SK-N-SH treated with all-trans-retinoic acid at 6 μM for 48 hours (cell line): Measurements from ENCODE around the gene FMN1.

Experiments
- ARNTL ChIP-seq: fragments of 450-650 bp; formaldehyde crosslinking; IDR thresholded peaks from 2 replicates; pipeline ENCODE4 v1.5.0; 2020; ENCODE audit warnings: low read depth, mild to moderate bottlenecking, moderate library complexity, borderline replicate concordance
- BACH2 ChIP-seq: fragments of 250-450 bp; sonication (Bioruptor Pico); IDR thresholded peaks from 2 replicates; pipeline ENCODE4 v1.9.0; 2021; ENCODE audit warnings: mild to moderate bottlenecking, borderline replicate concordance
- CSRNP3 ChIP-seq: fragments of 250-450 bp; sonication (Bioruptor Pico); IDR thresholded peaks from 2 replicates; pipeline ENCODE4 v1.5.1; 2021; ENCODE audit warnings: mild to moderate bottlenecking, moderate library complexity
- ESRRG ChIP-seq: fragments of 250-450 bp; sonication (Bioruptor Pico); IDR thresholded peaks from 2 replicates; pipeline ENCODE4 v1.6.1; 2021; ENCODE audit warnings: mild to moderate bottlenecking
- OSR1 ChIP-seq: fragments of 250-450 bp; sonication (Bioruptor Pico); IDR thresholded peaks from 2 replicates; pipeline ENCODE4 v1.8.0; 2022; ENCODE audit warnings: moderate library complexity, mild to moderate bottlenecking, inconsistent platforms
- RARB ChIP-seq: fragments of 250-450 bp; sonication (Bioruptor Pico); IDR thresholded peaks from 2 replicates; pipeline ENCODE4 v1.8.0; 2021; ENCODE audit warnings: mild to moderate bottlenecking, moderate library complexity
- SNAI2 ChIP-seq: fragments of 250-450 bp; sonication (Bioruptor Pico); IDR thresholded peaks from 2 replicates; pipeline ENCODE4 v1.5.0; 2020; ENCODE audit warnings: mild to moderate bottlenecking, moderate library complexity
- TOX ChIP-seq: fragments of 250-450 bp; sonication (Bioruptor Pico); IDR thresholded peaks from 2 replicates; pipeline ENCODE4 v1.8.0; 2021; ENCODE audit warnings: mild to moderate bottlenecking, moderate library complexity, borderline replicate concordance
- ZC3H10 ChIP-seq: fragments of 250-450 bp; sonication (Bioruptor Pico); IDR thresholded peaks from 2 replicates; pipeline ENCODE4 v1.5.1; 2021; ENCODE audit warnings: mild to moderate bottlenecking, moderate library complexity
- ZFP30 ChIP-seq: fragments of 450-650 bp; formaldehyde crosslinking; IDR thresholded peaks from 2 replicates; pipeline ENCODE4 v1.5.0; 2022; ENCODE audit warnings: mild to moderate bottlenecking, moderate library complexity
- ZNF565 ChIP-seq: fragments of 450-650 bp; formaldehyde crosslinking; conservative IDR thresholded peaks from 2 replicates; pipeline ENCODE4 v1.5.0; 2020; ENCODE audit warnings: low read depth, mild to moderate bottlenecking, moderate library complexity
- TF ChIP-seq, protein P1 (sequence below): fragments of 250-450 bp; sonication (Bioruptor Pico); IDR thresholded peaks from 2 replicates; pipeline ENCODE4 v1.5.0; 2020; ENCODE audit warnings: mild to moderate bottlenecking, moderate library complexity
- TF ChIP-seq, protein P2 (sequence below): fragments of 250-450 bp; sonication (Bioruptor Pico); IDR thresholded peaks from 2 replicates; pipeline ENCODE4 v1.5.1; 2020; ENCODE audit warnings: low read depth, mild to moderate bottlenecking, moderate library complexity
- TF ChIP-seq, protein P3 (sequence below): fragments of 250-450 bp; sonication (Bioruptor Pico); IDR thresholded peaks from 2 replicates; pipeline ENCODE4 v1.8.0; 2020; ENCODE audit warnings: mild to moderate bottlenecking, moderate library complexity, borderline replicate concordance

DNA sequence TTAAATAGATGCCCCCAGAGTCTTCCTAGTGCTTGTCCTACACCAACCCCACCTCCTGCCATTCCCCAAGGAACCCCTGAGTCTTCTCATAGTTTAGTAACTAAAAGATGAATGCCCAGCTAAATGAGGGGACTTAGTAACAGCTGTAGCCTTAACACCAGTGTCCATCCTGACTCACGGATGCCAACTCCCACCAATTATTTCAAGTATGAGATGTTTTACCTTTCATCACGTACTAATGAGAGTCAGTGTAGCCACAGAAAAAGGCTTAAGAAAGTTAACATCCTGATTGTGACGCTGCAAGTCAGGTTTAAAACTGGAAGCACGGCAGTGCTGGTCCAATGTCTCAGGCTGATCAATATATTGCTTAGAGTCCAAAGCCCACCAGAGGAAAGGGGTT, 109.9 kb downstream of the FMN1 start:
- TF ChIP-seq BACH2 (no peak), RARB (no peak), SNAI2 (no peak), CSRNP3 (CRISPR knock-in tag) (no peak), TOX (CRISPR knock-in tag) (no peak), ARNTL (CRISPR knock-in tag) (no peak), ZFP30 (CRISPR knock-in tag) (no peak), ESRRG (CRISPR knock-in tag) (no peak), ZC3H10 (no peak), OSR1 (CRISPR knock-in tag) (no peak), ZNF565 (CRISPR knock-in tag) (no peak)
- TF ChIP-seq, protein P1, sequence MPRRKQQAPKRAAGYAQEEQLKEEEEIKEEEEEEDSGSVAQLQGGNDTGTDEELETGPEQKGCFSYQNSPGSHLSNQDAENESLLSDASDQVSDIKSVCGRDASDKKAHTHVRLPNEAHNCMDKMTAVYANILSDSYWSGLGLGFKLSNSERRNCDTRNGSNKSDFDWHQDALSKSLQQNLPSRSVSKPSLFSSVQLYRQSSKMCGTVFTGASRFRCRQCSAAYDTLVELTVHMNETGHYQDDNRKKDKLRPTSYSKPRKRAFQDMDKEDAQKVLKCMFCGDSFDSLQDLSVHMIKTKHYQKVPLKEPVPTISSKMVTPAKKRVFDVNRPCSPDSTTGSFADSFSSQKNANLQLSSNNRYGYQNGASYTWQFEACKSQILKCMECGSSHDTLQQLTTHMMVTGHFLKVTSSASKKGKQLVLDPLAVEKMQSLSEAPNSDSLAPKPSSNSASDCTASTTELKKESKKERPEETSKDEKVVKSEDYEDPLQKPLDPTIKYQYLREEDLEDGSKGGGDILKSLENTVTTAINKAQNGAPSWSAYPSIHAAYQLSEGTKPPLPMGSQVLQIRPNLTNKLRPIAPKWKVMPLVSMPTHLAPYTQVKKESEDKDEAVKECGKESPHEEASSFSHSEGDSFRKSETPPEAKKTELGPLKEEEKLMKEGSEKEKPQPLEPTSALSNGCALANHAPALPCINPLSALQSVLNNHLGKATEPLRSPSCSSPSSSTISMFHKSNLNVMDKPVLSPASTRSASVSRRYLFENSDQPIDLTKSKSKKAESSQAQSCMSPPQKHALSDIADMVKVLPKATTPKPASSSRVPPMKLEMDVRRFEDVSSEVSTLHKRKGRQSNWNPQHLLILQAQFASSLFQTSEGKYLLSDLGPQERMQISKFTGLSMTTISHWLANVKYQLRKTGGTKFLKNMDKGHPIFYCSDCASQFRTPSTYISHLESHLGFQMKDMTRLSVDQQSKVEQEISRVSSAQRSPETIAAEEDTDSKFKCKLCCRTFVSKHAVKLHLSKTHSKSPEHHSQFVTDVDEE (CRISPR knock-in tag): no peak
- TF ChIP-seq, protein P2, sequence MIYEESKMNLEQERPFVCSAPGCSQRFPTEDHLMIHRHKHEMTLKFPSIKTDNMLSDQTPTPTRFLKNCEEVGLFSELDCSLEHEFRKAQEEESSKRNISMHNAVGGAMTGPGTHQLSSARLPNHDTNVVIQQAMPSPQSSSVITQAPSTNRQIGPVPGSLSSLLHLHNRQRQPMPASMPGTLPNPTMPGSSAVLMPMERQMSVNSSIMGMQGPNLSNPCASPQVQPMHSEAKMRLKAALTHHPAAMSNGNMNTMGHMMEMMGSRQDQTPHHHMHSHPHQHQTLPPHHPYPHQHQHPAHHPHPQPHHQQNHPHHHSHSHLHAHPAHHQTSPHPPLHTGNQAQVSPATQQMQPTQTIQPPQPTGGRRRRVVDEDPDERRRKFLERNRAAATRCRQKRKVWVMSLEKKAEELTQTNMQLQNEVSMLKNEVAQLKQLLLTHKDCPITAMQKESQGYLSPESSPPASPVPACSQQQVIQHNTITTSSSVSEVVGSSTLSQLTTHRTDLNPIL (CRISPR knock-in tag): no peak
- TF ChIP-seq, protein P3, sequence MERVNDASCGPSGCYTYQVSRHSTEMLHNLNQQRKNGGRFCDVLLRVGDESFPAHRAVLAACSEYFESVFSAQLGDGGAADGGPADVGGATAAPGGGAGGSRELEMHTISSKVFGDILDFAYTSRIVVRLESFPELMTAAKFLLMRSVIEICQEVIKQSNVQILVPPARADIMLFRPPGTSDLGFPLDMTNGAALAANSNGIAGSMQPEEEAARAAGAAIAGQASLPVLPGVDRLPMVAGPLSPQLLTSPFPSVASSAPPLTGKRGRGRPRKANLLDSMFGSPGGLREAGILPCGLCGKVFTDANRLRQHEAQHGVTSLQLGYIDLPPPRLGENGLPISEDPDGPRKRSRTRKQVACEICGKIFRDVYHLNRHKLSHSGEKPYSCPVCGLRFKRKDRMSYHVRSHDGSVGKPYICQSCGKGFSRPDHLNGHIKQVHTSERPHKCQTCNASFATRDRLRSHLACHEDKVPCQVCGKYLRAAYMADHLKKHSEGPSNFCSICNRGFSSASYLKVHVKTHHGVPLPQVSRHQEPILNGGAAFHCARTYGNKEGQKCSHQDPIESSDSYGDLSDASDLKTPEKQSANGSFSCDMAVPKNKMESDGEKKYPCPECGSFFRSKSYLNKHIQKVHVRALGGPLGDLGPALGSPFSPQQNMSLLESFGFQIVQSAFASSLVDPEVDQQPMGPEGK: no peak
